HG02885 (cell line): ENCODE results near the gene NADK.

ENCODE experiments used
- ATAC-seq: cut with Tn5 transposase; IDR thresholded peaks from one replicate; pipeline ENCODE4 v1.9.1; 2021; ENCODE audit warnings: mild to moderate bottlenecking; ENCODE audit not compliant: unreplicated experiment, poor library complexity

Gene NADK

DNA sequence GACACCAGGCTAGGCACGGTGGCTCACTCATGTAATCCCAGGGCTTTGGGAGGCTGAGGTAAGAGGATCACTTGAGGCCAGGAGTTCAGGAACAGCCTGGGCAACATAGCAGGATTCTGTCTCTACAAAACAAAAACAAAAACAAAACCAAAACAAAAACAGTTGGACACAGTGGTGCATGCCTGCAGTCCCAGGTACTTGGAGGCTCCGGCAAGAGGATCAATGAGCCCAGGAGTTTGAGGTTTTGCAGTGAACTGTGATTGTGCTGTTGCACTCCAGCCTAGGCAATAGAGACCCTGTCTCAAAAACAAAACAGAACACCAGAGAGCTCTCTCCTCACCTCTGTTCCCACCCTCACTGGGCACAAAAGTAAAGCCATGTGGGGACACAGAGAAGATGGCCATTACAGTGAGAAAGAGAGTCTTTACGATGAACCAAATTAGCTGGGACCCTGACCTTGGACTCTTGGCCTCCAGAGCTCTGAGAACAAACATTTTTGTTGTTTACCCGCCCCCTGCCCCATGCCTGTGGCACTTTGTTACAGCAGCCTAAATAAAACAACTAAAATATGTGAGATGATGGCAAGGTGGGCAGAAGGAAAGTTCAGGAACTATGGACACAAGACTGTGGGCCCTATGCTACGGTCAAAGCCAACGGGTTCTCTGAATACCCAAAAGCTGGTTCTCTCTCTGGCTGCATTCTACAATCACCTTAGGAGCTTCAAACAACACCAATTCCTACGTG is 9.8 kb downstream of the NADK start:
- no peak for ATAC-seq

GRCh38 chr1:1764876-1765470 is 13.3 kb downstream of the NADK start:
- ATAC-seq: no peak

DNA sequence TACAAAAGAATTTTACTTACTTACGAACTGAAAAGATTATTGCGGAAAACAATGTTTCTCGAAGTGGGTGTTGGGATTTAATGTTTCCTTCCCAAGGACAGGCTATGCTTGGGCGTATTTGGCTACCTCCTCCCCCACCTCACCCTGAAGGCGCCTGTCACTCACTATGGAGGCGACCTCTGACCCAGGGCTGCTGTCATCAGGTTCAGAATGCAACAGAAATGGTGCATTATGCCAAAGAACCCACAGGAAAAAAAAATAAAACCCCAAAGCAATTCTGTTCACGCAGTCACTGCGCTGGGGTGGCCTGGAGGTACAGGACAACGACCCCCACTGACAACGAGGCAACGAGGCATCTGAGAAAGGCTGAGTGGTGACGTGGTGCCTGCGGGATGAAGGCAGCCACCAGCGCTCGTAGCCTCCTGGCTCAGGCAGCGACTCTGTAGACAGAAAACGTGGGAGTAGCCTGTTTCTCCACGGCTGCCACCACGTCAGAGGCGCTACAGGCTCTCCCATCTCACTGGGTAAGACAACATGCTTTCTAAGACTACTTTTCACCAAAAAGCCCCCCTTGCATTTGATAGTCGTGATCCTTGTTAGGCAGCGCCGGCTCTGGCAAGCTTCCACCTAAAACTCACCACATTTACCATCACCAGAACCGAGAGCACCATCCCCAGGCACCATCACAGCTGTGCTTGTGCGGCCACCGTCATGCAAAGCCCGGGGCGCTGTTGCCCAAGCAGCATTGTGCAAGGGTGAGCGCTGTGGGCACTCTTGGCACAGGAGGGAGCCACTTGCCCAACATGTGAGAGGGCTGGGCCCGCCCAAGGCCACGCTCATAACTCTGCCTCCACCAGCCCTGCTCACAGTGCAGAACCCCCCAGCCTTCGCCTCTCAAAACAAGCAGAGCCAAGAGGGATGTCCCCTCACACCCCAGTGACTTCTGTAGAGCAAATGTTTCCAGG is 14.3 kb downstream of the NADK start:
- no peak for ATAC-seq

- no peak for ATAC-seq
Measured at GRCh38 chr1:1761504-1762376, 16.5 kb downstream of the NADK start.

GRCh38 chr1:1760715-1761114 is 17.6 kb downstream of the NADK start:
- ATAC-seq: no peak

GRCh38 chr1:1760345-1760650 is 18.0 kb downstream of the NADK start:
- no peak for ATAC-seq

- ATAC-seq: no peak
Measured at GRCh38 chr1:1759456-1760344, 18.6 kb downstream of the NADK start.

DNA sequence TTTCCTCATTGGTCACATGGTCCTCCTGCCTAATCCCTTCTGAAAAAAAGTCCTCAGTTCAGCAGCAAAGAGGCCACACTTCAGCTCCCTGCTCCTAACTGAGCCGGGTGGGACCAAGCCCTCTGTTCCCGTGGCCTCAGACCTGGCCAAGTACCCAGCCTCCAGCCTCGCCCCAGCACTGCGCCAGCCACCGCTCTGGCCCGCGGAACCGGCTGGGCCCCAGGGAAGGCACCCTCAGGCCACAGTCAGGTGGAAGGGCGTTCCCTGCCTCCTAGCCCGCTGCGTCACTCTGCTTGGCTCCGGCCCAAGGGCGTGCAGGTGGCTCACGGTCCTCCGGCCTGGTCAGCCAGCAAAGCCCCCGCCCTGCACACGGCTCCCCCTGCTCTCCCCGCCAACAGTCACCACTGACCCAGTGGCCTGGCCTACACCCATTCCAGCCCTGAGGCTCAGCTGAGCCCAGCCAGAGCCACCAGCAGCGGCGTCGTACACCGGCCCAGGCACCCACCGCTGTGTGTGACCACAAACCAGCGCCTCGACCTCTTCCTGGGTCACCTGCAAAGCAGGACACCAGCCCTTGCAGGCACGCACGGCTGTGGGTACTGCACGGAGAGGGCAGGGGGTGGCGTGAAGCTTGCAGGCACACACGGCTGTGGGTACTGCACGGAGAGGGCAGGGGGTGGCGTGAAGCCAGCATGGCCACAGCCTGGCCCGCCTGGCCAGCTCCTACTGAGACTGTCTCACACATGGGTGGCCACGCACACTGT is 19.4 kb downstream of the NADK start:
- no peak for ATAC-seq

GRCh38 chr1:1758059-1758621 is 20.1 kb downstream of the NADK start:
- no peak for ATAC-seq

DNA sequence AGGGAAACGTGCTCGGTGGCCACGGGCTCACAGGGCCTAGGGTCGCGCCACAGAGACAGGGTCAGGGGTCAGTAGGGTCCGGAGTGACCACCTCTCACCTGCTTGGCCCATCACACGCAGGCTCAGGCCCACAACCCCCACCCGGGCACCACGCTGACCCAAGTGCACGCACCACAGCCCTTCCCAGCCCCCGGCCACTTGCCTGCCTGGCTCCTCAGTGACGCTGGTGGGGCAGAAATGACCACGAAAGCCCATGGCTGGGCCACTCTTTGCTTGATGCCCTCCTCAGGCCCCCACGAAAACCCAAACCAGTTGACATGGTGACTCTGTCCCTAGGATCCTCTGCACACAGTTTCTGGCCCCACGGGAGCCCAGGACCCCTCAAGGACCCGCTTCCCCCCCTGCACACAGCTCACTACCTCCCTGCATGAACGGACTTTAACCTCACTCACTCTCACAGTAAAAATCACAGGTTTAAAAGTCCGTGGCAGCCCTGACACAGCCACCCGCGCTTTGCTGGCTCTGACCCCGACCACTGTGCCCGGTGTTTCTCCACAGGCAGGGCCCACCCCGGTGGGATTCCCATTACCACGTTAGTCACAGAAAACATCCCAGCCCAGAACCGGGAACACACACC is 20.7 kb downstream of the NADK start:
- no peak for ATAC-seq

GRCh38 chr1:1756661-1757421 is 21.4 kb downstream of the NADK start:
- ATAC-seq: no peak

DNA sequence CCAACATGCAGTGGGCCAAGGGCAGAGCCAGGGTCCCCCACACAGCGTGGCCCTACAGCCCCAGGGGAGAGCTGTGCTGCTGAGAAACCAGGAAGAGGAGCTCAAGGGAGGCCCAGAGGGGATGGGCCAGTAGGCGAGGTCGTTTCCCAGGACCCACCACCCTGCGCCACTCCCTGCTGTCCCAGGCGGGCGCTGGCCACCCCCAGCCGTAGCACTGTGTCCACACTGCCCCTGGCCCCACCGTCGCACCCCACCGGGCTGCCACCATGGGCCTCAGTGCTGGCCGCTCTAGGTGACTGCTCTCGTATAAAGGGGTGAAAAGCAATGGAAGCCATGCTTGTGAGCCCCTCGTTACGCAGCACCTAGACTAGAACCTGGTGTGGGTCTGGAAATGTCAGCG is 22.4 kb downstream of the NADK start:
- no peak for ATAC-seq

DNA sequence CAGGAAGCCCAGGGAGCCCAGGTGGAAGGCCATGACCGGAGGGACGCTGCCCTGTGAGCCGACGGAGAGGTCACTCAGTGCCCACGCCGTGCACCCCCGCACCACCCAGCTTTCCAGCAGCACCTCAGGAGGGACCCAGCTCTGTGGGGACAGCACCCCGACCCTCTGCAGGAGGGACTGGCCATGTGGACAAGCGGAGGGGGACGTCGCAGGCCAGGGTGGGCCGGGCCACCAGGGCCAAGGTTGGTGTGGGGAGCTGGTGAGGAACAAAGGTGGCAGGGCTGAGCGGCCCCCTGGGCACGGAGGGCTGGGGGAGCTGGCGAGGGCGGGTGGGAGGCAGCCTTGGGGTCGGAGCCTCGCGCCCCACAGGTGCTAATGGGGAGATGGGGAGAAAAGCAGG is 22.8 kb downstream of the NADK start:
- ATAC-seq: no peak

DNA sequence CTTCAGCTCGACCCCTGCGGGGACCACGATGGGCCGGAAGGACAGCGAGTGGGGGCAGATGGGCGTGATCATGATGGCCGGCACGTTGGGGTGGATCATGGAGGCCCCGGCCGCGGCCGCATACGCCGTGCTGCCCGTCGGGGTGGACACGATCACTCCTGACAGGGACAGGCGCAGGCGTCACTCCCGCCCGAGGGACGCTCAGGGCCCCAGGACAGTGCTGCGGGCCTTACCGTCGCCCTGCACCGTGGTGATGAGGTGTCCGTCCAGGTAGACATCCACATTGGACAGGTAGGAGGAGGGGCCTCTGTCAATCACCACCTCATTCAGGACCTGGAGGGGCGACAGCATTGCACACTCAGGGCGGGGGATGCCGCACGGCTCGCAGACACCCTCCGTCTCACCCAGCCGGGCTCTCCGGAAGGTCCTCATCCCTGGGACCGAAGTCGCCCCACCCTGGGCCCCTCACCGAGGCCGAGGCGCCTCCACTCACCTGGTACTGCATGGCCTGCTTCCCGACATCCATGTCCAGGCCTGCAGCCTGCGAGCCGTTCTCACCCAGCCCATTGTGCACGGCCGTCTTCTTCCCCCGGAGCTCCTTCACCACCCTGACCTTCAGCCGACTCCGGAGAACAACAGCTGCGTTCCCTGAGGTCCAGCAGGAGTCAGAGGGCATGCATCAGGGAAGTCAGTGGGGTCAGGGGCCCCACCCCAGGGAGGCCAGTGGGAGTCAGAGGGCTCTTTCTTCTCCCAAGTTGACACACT is 24.0 kb downstream of the NADK start:
- ATAC-seq: no peak

GRCh38 chr1:1753607-1754005 is 24.7 kb downstream of the NADK start:
- ATAC-seq: no peak
